Stimulated activated CD8-positive, alpha-beta memory T cell treated with anti-CD3 and anti-CD28 coated beads, Interleukin-4, amount 100 ng/mL, for 4 hours (primary cell): ENCODE results near the gene PSME3IP1.

ENCODE experiments used
- DNase-seq, 2 donors: peaks; one replicate each; pipeline ENCODE4 v3.0.0-alpha.2; 2020; ENCODE audit warnings: low read depth in 2 of 2, low spot score in 1 of 2

The PSME3IP1 gene

DNA sequence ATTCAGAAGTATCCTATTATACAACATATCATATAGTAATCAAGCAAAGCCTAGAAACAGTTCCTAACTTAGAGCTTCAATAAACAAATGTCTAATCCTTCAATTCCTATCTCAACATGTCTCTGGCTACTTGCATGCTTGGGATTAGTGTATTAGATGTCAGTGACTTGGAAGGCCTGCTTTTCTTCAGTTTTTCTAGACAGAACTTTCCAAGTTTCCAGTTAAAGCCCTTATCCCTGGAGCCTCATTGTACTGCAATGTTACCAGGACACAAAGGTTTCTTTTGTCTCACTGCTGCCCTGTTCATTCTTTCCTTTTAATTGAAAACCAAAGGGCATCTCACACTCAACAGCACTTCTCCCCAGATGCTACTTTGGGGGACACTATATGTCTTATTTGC lies 16.5 kb downstream of the PSME3IP1 start:
- DNase-seq, result no peak

DNA sequence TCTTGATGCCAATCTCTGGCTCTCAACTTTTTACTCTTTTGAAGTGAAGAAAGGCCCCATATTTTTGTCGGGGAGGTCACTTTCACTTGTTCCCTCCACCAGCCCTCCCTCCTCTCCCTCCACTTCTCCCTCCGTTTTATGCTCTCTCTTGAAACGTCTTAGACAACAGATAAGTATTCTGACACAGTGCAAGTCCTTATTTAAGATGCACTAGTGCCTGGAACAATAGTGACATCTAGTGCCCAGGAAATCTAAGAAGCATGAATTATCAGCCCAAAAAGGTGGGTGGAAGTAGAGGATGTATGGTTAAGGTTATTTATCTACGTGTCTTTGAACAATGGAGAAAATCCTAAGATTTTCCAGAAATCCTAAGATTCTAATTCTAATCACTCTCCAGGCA lies 17.9 kb downstream of the PSME3IP1 start:
- DNase-seq, result no peak

GRCh38 chr16:57167538-57167937 lies 18.3 kb downstream of the PSME3IP1 start:
- no peak for DNase-seq

GRCh38 chr16:57166951-57167350 lies 18.9 kb downstream of the PSME3IP1 start:
- DNase-seq, result no peak

- no peak for DNase-seq
Observed at GRCh38 chr16:57166451-57166850, 19.4 kb downstream of the PSME3IP1 start.

DNA sequence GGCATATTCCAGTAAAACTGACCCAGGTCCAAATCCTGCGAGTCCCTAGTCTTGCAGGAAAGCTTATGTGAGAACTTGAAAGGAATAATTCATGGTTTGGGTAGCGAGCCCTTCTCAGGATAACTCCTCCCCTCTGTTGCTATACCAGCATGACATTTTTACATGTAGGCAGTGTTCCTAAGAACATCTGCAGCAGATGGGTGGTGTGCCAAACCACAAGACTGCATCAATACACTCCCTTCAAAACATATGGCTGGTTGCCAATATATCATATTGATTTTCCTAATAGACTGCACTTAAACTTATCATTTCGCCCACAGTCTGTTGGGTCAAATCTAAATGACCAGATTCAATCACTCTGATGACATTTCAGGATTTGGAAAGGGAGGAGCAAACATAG lies 19.9 kb downstream of the PSME3IP1 start:
- DNase-seq, result no peak

- DNase-seq, result no peak
Observed at GRCh38 chr16:57165483-57165882, 20.4 kb downstream of the PSME3IP1 start.

- DNase-seq, result no peak
Observed at GRCh38 chr16:57163842-57164241, 22.0 kb downstream of the PSME3IP1 start.

GRCh38 chr16:57159447-57159846 lies 26.4 kb downstream of the PSME3IP1 start:
- DNase-seq, result no peak

DNA sequence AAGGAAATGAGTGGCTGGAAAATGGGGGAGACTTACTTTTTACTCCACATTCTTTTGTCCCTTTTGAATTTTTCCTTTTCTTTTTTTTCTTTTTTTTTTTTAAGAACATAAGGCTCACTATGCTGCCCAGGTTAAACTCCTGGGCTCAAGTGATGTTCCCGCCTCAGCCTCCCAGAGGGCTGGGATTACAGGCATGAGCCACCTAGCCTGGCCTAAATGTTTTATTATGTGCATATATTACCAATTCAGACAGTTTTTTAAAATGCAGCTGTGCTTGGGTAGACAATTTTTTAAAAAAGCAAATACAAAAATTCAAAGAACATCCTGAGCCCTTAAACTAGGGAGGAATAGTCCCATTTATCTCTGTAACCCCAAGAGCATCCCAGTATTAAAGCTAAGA lies 28.3 kb downstream of the PSME3IP1 start:
- no peak for DNase-seq

- DNase-seq, result no peak
Observed at GRCh38 chr16:57156351-57156703, 29.5 kb downstream of the PSME3IP1 start.

GRCh38 chr16:57155702-57156350 lies 30.0 kb downstream of the PSME3IP1 start:
- no peak for DNase-seq

DNA sequence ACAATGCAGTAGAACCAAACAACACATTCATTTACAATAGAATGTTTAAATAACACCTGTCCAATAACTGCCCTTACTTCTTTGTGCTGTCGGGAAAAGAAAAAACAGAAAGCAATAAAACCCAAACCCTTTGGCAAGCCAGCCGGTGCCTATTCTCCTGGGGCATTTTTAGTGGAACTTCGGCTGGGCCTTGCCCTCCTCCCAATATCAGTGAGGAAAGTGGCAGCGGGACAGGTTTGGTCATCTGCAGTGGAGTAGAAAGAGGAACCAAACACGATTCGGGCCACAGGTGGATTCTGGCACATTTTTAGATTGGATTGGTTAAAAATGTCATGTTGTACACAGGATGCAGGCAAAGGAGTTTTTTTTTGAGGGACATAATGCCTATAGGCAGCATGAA lies 32.0 kb downstream of the PSME3IP1 start:
- no peak for DNase-seq

GRCh38 chr16:57152096-57153093 lies 33.4 kb downstream of the PSME3IP1 start:
- DNase-seq, result no peak

- DNase-seq, result no peak
Observed at GRCh38 chr16:57151369-57151768, 34.5 kb downstream of the PSME3IP1 start.

DNA sequence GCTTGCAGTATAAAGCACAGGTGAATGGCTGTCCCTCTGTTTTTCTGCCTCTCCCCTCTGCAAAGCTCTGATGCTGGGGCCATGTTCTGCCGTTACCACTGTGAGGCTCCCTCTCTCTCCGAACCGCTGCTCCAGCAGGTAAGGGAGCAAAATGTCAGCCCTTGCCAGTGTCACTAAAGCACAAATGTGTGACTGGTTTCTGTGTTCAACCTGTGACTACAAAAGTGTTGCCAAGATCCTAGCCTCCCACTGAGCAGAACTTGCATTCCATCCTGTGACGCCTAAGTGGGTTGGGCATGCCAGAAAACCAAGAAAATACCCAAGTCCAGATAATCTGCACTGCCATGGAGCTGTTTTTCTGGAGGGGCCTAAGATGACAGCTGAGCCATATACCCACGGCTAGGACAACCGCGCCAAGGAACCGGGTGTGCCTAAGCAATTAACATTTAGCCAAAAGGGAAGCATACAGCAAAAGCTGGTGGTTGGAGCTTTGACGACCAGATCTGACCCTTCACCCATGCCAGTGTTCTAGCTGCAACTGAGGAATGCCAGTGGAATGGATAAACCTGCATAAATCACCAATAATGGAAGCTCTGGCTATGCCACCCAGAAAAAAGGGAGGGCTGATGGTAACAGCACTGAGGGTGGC lies 35.0 kb downstream of the PSME3IP1 start:
- DNase-seq, result no peak

DNA sequence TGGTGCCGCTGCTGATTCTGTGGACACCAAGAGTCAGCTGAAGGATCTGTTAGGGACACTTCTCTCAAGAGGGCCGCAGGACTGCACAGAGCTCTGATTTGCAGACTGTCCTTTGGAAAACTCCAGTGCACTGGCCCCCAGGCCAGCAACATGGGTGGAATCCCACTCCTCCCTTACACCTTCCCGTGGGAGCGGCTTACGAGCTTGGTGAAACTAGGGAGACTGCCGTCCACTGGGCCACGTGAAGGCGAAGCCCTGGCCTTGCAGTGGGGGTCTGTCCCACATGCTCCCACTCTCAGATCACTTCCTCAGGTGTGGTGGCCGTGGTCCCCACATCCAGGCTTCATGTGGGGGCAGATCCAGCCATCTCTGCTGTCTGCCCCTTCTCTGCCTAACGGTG lies 36.4 kb downstream of the PSME3IP1 start:
- DNase-seq, result no peak

- no peak for DNase-seq
Observed at GRCh38 chr16:57148481-57148880, 37.4 kb downstream of the PSME3IP1 start.

DNA sequence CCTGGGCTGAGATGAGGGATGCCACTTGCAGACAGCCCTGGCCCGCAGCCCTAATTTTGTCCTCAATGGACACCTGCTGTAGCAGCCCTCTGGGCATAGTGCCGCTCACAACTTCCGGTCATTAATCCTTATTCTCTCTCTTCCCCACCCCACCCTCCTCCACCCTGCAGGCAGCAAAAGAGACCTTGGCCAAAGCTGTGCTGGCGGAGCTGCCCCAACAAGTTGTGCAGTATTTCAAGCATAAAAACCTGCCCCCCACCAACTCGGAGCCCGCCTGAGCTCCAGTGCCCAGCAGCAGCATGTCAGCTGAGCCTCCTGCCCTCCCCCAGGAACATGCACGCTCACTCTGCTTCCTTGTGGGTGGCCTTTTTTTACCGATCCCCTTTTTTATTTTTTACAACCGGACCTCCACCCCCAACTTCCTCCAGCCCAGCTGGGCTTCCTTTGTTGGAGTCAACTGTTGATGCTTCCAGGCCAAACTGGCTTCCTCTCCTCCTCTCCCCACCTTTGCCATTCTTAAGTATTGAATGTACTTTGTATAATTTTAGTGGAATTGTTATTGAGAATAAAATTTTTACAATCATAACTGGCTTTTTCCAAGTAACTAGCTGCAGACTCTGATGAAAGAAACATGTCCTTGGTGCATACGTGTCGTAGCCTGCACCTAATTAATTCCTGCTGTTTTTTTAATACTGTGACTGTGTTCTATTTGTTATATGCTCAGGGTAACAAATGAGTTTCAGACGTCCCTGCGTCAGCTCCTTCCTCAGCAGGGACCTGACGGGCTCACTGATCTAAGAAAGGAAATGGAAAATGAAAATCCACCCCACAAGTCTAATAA lies 38.2 kb downstream of the PSME3IP1 start:
- DNase-seq, result no peak

DNA sequence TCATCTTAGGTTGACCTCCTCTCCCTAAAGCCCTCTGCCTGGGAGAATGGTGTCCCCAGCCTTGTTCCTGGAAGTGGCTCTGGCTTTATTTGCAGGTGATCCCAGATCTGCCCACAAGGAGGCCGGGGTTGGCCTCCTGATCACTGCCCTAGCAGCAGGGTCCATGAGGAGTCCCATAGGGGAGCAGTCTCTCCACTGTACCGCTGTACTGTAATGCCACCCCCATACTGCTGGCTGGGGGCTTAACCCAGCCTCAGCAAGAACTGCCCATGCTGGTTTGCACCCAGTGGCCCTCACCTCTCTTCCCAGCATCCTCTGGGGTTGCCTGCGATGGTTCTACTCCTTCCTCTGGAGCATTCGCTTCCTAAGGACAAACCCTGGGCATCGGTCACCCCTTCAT lies 39.1 kb downstream of the PSME3IP1 start:
- DNase-seq, result no peak

GRCh38 chr16:57146040-57146647 lies 39.7 kb downstream of the PSME3IP1 start:
- DNase-seq, result no peak
